Parathyroid adenoma (tissue), 2 donors: ENCODE measurements around the gene JAG2.

Source experiments
- H2AFZ ChIP-seq: fragments of 300-600 bp; sonication (generic); one replicate; pipeline ENCODE4 v1.7.0; 2017; ENCODE audit warnings: antibody characterized with exemption, mild to moderate bottlenecking
- H3K27ac ChIP-seq: fragments of 300-600 bp; sonication (generic); one replicate; pipeline ENCODE4 v1.7.0; 2017
- H3K27me3 ChIP-seq: fragments of 300-600 bp; sonication (generic); one replicate; pipeline ENCODE4 v1.7.0; 2017; ENCODE audit warnings: low read length; ENCODE audit not compliant: control insufficient read depth, insufficient read depth
- H3K36me3 ChIP-seq: fragments of 300-600 bp; sonication (generic); one replicate; pipeline ENCODE4 v1.7.0; 2017; ENCODE audit warnings: low read length; ENCODE audit not compliant: control insufficient read depth, insufficient read depth
- H3K4me1 ChIP-seq: fragments of 300-600 bp; sonication (generic); one replicate; pipeline ENCODE4 v1.7.0; 2017; ENCODE audit warnings: control low read depth
- H3K4me2 ChIP-seq: fragments of 300-600 bp; sonication (generic); one replicate; pipeline ENCODE4 v1.7.0; 2017; ENCODE audit warnings: low read length
- H3K4me3 ChIP-seq: fragments of 300-600 bp; sonication (generic); one replicate; pipeline ENCODE4 v1.7.0; 2017; ENCODE audit warnings: low read depth, low read length
- H3K79me2 ChIP-seq: fragments of 300-600 bp; sonication (generic); one replicate; pipeline ENCODE4 v1.7.0; 2017; ENCODE audit warnings: control low read depth
- H3K9ac ChIP-seq: fragments of 300-600 bp; sonication (generic); one replicate; pipeline ENCODE4 v1.7.0; 2017; ENCODE audit warnings: mild to moderate bottlenecking
- H3K9me3 ChIP-seq: fragments of 300-600 bp; sonication (generic); one replicate; pipeline ENCODE4 v1.7.0; 2017; ENCODE audit warnings: low read length; ENCODE audit not compliant: control insufficient read depth
- CTCF ChIP-seq: fragments of 300-600 bp; sonication (generic); IDR thresholded peaks from one replicate; pipeline ENCODE4 v1.7.0; 2017; ENCODE audit warnings: antibody characterized with exemption, mild to moderate bottlenecking
- donor health status: primary hyperparathyroidism.

Gene JAG2

GRCh38 chr14:105131241-105131640 lies 37.3 kb downstream of the JAG2 start:
- Histone ChIP-seq H3K9me3 (no peaks in the 10 kb centered on the region), H2AFZ (no peak overlapping the region), H3K27me3 (no peaks in the 10 kb centered on the region), H3K4me2 (no peak overlapping the region), H3K4me3 (no peak overlapping the region), H3K4me1 (no peaks in the 10 kb centered on the region), H3K9ac (no peak overlapping the region), H3K27ac (no peak overlapping the region), H3K36me3 (no peaks in the 10 kb centered on the region), H3K79me2 (no peaks in the 10 kb centered on the region)
- no peak for TF ChIP-seq CTCF

- Histone ChIP-seq H3K9ac (no peak overlapping the region), H3K9me3 (no peaks in the 10 kb centered on the region), H3K27ac (no peak overlapping the region), H3K79me2 (no peaks in the 10 kb centered on the region), H2AFZ (no peak overlapping the region), H3K36me3 (no peaks in the 10 kb centered on the region), H3K4me2 (no peak overlapping the region), H3K27me3 (no peaks in the 10 kb centered on the region), H3K4me3 (no peak overlapping the region), H3K4me1 (no peaks in the 10 kb centered on the region)
- TF ChIP-seq CTCF: no peak
Observed at GRCh38 chr14:105128059-105128458, 40.5 kb downstream of the JAG2 start.

GRCh38 chr14:105126981-105127329 lies 41.6 kb downstream of the JAG2 start:
- H3K9ac ChIP-seq: no peak overlapping the region
- H3K36me3 ChIP-seq: no peaks in the 10 kb centered on the region
- H3K27me3 ChIP-seq: no peaks in the 10 kb centered on the region
- no peaks in the 10 kb centered on the region for H3K9me3 ChIP-seq
- no peak for TF ChIP-seq CTCF
- no peaks in the 10 kb centered on the region for H3K79me2 ChIP-seq
- H3K27ac ChIP-seq: no peak overlapping the region
- H3K4me2 ChIP-seq: no peak overlapping the region
- no peak overlapping the region for H3K4me3 ChIP-seq
- no peak overlapping the region for H2AFZ ChIP-seq
- no peaks in the 10 kb centered on the region for H3K4me1 ChIP-seq

- no peak overlapping the region for H3K27ac ChIP-seq
- H3K4me2 ChIP-seq: no peak overlapping the region
- H2AFZ ChIP-seq: no peak overlapping the region
Observed at GRCh38 chr14:105126126-105126980, 42.2 kb downstream of the JAG2 start.

More at GRCh38 chr14:105126126-105126980, 42.2 kb downstream of the JAG2 start:
- H3K4me1 ChIP-seq: no peaks in the 10 kb centered on the region
- H3K36me3 ChIP-seq: no peaks in the 10 kb centered on the region
- H3K79me2 ChIP-seq: no peaks in the 10 kb centered on the region
- no peak for TF ChIP-seq CTCF
- H3K9ac ChIP-seq: no peak overlapping the region
- no peak overlapping the region for H3K4me3 ChIP-seq
- H3K27me3 ChIP-seq: no peaks in the 10 kb centered on the region
- H3K9me3 ChIP-seq: no peaks in the 10 kb centered on the region
